Hindlimb muscle (tissue), 1 donor: ENCODE data around the gene LMBR1. TPM values are rescaled to one million over a fixed set of nuclear protein-coding genes. Genes with fewer than 3 reads are reported as not detected.
"Not testable (repeated sequence)": the region's sequence is repeated elsewhere in the genome, so short reads cannot be mapped to it uniquely, and the experiment has no call there.

ENCODE experiments used
- DNase-seq: peaks from one replicate; pipeline ENCODE4 v3.0.0-alpha.2; 2013
- polyA plus RNA-seq: library from polyadenylated mRNA; unstranded; fragments of 120-200 nt; gene quantifications from one replicate; pipeline ENCODE4 v1.2.1, GENCODE V29; 2013; ENCODE audit not compliant: insufficient read length

LMBR1 gene
- polyA plus RNA-seq, 1 donor = 26.3 TPM

- no peak for DNase-seq
Measured at GRCh38 chr7:156652886-156653568, 240.0 kb downstream of the LMBR1 start.

- DNase-seq = no peak
Measured at GRCh38 chr7:156651474-156651873, 241.5 kb downstream of the LMBR1 start.

GRCh38 chr7:156650042-156650441 is 242.9 kb downstream of the LMBR1 start:
- no peak for DNase-seq

- DNase-seq = not testable (repeated sequence)
Measured at GRCh38 chr7:156647330-156647729, 245.7 kb downstream of the LMBR1 start.

GRCh38 chr7:156642306-156643045 is 250.5 kb downstream of the LMBR1 start:
- DNase-seq = no peak

- DNase-seq = no peak
Measured at GRCh38 chr7:156640949-156641485, 252.0 kb downstream of the LMBR1 start.

GRCh38 chr7:156640257-156640948 is 252.6 kb downstream of the LMBR1 start, which contains the start of gene RNF32:
Gene RNF32, plus strand, starts transcription at chr7:156640774. Its CDS starts 3,104 bp downstream, at chr7:156643878.
- DNase-seq = peak; percentile 87

- peak; percentile 19 for DNase-seq
Measured at GRCh38 chr7:156639426-156640256, 253.3 kb downstream of the LMBR1 start.

GRCh38 chr7:156638443-156639077 is 254.4 kb downstream of the LMBR1 start:
- no peak for DNase-seq

- DNase-seq = not testable (repeated sequence)
Measured at GRCh38 chr7:156637093-156637492, 255.9 kb downstream of the LMBR1 start.

- DNase-seq = no peak
Measured at GRCh38 chr7:156635529-156636385, 257.2 kb downstream of the LMBR1 start.

- no peak for DNase-seq
Measured at GRCh38 chr7:156634117-156634516, 258.9 kb downstream of the LMBR1 start.

- DNase-seq = no peak
Measured at GRCh38 chr7:156629873-156630272, 263.1 kb downstream of the LMBR1 start.

- DNase-seq = no peak
Measured at GRCh38 chr7:156628562-156628961, 264.4 kb downstream of the LMBR1 start.

Other genes starting within 250 kb of the LMBR1 start
- 17.3 TPM for gene NOM1, start 56.5 kb upstream of the LMBR1 start, polyA plus RNA-seq
- gene MNX1, start 117.5 kb upstream of the LMBR1 start, polyA plus RNA-seq = 0.09 TPM
- gene UBE3C, start 245.7 kb upstream of the LMBR1 start, polyA plus RNA-seq = 36.3 TPM